Stimulated activated CD4-positive, alpha-beta T cell treated with anti-CD3 and anti-CD28 coated beads, Interleukin-4, amount 100 ng/mL, for 4 hours (primary cell): Measurements from ENCODE around the gene PCNX1.
"Not testable (repeated sequence)": the region's sequence is repeated elsewhere in the genome, so short reads cannot be mapped to it uniquely, and the experiment has no call there.

Experiments used
- DNase-seq, 2 experiments: peaks; one replicate each; pipeline ENCODE4 v3.0.0-alpha.2; 2020

PCNX1 gene

DNA sequence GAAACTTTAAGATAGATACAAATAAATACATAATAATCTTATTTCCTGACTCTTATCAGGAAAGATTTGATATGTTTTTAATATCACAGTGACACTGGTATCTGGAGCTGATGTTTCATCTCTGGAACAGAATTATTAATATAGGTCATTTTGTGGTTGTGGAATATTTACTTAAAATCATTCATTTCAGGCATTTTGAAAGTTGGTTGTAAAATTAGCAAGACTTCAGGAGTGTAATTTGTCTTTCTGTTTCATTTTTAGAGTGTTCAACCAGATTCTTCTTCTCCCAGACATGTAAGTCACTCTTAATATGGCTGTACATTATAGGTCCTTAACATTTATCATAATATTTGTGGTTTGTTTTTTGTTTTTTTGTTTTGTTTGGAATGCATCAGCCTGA lies 115.7 kb downstream of the PCNX1 start:
- DNase-seq: no peak

DNA sequence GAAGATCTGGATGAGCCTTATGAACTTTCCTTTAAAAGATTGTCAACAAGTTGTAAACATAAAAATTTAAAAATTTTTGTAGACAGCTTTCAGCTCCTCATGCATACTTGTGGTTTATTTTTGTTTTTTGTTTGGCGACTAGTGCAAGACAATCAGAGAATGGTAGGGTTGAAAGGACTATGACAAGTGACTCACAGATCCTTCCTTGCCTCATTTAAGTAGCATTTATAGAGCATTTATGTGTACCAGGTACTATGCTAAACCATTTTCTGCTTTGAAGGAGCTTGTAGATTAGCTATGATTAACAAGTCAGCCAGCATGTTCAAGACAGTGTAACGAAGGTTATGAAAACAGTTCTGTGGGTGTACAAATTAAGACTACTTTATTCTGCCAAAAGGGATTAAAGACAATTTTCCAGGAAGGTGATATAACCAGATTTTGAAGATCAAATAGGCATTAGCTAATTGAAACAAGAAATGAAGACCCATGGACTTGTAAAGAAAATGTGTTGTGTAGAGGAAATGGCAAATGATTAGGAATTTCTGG lies 122.0 kb downstream of the PCNX1 start:
- DNase-seq: no peak

DNA sequence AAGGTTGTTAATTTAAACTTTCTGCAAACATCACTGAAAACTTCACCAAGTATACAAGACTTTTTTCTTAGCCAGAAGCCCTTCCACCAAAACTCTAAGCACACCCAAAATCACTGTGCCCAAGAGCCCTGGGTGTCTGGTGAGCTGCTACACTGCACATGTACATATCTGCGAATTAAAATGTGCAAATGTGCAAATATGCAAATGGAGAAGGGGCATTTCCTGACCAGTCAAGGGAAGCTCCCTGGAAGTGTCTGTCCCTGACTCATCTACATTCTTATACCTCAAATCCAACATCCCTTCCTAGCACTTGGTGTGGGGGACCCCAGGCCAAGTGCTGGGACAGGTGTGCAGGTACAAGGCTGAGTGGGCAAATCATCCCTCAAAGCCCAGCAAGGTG lies 123.7 kb downstream of the PCNX1 start:
- DNase-seq: no peak

DNA sequence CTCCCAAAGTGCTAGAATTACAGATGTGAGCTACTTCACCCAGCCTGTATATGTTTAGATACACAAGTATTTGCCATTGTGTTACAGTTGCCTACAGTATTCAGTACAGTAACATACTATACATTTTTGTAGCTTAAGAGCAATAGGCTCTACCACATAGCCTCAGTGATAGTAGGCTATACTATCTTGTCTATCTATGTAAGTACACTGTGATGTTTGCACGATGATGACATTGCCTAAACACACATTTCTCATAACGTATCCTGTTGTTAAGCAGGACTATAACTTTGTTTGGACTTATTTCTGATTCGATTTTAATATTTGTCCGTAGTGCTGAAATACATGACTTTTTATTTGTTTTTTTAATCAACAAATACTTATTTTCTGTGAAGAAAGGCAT lies 129.2 kb downstream of the PCNX1 start:
- DNase-seq: no peak

DNA sequence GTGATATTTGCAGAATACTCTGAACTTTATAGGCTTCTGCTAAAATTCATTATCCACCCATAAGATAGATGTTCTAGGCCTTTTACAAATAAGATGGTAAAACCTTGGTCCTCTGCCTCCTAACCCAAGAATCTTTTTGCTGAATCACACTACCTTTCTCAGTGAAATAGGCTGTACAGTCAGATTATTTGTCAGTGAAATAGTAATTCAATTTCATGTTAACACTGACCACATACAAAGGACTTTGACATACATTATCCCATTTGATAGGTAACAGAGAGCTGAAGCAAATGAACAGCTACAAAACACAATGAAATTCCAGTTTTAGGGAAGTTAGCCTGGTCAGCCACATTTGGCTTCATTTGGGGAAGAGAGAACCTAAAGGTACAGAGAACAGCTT lies 141.1 kb downstream of the PCNX1 start:
- no peak for DNase-seq

DNA sequence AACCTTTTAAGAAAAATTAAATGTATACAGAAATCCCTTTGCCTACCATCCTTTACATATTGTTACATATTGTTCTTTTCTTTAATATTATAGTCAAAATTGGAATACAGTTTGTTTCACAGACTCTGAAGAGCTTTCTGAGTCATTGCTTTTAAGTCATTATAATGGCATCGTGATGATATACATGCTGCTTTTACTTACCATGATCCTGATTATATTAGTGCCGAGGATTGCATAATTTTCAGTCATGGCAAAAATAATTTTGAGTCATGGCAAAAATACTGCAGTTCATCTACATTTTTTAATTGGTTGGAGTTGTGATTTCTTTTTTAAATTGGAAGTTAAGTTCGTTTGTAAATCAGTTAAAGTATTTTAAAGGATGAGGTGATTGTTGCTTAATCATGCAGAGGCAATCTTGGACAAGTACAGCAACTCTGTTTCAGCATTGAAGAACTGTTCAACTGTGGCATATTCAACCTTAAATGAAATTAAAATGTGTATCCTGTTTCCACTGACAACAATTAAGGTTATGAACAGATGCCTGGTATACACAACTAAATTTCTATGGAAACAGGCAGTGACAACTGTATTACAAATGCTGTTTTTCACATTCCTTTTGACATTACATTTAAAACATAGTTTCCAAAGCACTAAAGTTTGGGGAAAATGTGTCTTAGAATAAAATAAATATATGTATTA lies 142.3 kb downstream of the PCNX1 start:
- no peak for DNase-seq

DNA sequence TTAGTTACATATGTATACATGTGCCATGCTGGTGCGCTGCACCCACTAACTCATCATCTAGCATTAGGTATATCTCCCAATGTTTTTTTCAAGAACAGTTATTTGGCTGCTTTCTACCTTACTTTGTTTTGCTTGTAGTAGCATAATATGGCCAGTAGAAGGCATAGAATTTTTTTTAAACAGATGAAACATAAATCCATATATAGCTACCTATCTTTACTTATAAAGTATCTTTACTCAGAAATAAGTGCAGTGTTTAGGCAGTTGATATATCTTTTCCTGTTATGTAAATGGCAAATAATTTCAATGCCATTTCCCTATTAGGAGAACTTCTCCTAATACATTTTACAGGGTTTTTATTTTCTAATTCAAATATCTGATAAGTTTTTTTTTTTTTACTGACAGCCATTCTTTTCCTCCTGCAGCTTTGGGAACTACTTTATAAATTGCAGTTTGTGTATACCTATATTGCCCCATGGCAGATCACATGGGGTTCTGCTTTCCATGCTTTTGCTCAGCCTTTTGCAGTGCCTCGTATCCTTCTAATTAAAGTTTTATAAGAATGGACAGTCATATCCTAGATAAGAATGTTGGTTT lies 143.1 kb downstream of the PCNX1 start:
- no peak for DNase-seq

DNA sequence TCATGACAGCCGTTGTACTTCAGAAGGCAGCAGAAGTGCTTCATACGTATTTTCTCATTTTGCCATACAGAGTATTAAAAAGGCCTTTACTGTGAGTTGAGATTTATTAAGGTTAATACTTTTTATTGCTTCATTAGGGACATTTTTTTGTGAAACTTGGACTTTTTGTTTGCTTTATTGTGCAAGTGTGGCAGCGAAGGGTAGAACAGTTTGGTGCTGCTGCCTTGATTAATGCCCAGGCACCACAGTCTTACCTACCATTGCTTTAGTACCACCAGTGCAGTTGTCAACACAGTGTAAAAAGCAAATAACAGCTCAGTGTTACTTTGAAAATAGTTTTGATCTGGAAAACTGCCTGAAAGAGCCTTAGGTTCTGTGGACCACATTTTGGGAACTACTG lies 147.4 kb downstream of the PCNX1 start:
- no peak for DNase-seq

DNA sequence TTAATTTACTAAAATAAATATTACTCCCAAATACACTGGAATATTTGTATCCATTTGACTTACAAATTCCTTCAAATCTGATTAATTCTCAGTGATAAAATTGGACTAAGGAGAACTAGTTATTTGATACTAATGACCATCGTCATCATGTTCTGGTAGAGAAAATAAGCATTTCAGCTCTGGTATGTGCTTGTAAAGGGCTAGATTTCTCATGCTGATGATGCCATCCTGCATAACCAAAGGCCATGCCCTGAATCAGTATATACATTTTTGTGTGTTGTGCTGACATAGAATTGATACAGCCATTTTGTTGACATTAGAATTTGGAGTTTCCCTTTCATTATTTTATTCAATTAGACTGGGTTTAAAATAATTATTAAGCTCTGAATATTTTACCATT lies 148.9 kb downstream of the PCNX1 start:
- no peak for DNase-seq

DNA sequence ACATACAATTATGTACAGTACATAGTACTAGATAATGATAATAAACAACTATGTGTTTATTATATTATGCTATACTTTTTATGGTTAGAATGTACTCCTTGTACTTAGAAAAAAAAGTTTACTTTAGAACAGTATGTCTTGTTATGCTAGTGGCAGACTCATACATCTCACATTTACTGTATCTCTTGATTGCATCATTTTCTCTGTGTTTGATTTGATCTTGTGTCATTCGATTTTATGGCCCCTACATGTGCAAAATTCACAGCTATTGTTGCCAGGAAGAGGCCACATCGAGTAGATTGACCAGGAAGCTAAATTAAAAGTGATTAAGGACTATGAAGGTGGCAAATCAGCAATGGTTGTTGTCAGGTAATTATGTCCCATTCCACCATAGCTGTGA lies 153.0 kb downstream of the PCNX1 start:
- DNase-seq: no peak

DNA sequence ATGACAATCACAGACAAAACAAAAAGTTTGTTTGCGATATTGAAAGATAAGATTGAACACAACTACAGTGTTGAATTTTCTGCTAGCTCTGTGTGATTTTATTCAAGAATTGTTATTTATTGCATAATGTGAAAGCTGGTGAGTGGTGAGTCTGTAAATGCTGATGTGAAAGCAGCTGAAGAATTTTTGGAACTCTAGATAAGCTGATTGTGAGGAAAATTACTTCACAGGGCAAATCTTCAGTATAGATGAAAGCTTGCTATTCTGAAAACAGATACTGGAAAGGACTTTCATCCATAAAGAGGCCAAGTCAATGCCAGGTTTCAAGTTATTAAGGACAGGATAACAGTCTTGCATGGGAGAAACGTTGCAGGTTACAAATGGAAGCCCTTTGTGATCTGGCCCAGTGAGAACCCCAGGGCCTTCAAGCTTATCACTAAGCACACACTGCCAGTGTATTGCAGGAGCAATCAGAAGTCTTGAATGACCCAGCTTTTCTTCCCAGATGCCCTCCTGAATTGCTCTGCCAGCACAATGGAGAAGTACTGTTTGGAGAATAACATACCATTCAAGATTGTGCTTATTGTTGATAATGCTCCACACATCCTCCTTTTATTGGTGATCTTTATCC lies 153.7 kb downstream of the PCNX1 start:
- no peak for DNase-seq

DNA sequence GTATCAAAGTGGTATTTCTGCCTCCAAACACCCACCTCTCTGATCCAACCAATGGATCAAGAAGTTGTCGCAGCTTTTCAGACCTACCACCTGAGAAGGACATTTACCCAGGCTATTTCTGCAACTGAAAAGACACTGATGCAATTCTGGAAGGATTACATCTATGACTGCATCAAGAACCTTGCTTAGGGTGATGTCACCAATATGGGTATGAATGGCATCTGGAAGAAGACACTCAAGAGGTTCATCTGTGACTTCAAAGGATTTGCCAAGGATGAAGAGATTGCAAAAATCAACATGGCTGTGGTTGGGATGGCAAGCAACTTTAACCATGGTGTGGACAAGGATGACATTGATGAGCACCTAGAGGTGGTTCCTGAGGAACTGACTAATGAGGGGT lies 154.2 kb downstream of the PCNX1 start:
- no peak for DNase-seq

DNA sequence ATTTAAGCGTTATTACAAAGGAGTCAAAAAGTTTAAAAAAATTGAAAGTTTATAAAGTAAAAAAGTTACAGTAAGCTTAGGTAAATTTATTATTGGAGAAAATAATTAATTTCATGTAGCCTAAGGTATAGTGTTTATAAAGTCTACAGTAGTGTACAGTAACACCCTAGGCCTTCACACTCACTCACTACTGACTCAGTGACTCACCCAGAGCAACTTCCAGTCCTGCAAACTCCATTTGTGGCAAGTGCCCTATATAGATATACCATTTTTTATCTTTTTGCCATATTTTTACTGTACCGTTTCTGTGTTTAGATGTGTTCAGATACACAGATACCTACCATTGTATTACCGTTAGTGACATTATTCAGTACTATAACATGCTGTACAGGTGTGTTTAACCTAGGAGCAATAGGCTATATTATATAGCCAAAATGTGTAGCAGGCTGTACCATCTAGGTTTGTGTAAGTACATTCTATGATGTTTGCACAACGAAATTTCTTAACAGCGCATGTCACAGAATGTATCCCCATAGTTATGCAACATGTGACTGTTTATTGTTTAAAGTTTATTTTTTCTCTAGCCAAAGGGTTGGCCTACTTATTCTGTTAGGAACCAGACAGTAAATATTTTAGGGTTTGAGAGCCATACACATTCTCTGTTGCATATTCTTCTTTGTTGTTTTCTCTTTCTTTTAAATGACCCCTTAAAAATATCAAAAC lies 155.5 kb downstream of the PCNX1 start:
- no peak for DNase-seq

DNA sequence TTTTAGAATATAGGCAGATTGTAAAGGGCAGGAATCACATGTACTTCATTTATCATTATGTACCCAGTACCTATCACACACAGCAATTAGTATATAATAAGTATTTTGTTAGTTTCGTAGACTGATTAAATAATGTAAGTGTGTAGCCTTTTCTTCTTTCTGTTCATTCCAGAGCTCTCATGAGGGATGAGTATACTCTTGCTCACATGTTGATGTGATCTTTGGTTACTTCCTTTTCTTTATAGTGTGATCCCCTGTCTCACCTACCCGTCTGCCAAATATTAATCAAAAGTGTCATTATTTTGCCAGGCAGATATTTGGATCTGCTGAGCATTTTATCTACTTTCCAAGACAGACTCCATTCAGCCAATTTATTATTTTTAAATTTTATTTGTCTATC lies 156.1 kb downstream of the PCNX1 start:
- no peak for DNase-seq

DNA sequence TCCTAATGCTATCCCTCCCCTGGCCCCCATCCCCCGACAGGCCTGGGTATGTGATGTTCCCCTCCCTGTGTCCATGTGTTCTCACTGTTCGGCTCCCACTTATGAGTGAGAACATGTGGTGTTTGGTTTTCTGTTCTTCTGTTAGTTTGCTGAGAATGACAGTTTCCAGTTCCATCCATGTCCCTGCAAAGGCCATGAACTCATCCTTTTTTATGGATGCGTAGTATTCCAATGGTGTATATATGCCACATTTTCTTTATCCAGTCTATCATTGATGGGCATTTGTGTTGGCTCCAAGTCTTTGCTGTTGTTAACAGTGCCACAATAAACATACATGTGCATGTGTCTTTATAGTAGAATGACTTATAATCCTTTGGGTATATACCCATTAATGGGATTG lies 157.5 kb downstream of the PCNX1 start:
- not testable (repeated sequence) for DNase-seq

DNA sequence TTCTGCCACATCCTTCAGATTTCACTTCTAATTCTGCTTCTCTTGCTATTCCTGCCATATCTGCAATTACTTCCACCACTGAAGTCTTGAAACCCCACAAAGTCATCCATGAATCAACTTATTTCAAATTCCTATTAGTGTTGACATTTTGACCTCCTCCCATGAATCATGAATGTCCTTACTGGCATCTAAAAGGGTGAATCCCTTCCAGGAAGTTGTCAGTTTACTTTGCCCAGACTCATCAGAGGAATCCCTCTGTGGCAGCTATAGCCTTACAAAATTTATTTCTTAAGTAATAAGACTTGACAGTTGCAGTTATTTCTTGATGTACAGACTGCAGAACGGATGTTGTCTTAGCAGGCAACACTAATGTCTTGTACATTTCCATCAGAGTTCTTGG lies 162.9 kb downstream of the PCNX1 start:
- no peak for DNase-seq

DNA sequence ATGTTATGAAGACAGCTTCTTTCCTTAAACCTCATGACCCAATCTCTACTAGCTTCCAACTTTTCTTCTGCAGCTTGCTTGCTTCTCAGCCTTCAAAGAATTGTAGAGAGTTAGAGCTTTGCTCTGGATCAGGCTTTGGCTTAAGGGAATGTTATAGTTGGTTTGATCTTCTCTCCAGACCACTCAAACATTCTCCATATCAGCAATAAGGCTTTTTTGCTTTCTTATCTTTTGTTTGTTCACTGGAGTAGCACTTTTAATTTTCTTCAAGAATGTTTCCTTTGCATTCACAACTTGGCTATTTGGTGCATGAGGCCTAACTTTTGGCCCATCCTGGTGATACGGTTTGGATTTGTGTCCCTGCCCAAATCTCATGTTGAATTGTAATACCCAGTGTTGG lies 163.8 kb downstream of the PCNX1 start:
- DNase-seq: no peak

DNA sequence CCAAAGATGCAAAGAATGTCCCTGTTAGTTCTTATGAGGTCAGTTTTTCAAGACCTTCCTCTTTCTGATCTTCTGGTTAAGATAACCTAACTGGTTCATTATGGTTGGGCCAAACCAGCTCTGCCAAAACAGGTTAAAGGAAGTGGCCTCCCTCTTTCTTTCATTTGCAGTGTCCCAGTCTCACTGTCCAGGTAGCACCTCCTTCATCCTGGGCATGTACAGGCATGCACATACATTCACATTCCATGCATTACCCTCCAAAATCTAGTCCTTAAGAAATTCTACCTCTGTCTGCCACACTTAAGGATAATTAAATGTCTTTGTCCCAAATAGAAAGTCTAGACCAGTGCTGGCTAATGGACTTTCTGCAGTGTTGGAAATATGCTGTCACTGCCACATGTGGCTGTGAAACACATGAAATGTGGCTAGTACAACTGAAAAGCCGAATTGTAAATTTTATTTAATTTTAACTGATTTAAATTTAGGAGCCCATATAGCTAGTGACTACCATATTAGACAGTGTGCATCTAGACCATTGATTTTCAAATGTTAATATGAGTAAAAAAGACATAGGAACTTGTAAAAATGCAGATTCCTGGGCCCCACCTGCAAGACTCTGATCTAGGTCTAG lies 169.3 kb downstream of the PCNX1 start:
- DNase-seq: no peak

DNA sequence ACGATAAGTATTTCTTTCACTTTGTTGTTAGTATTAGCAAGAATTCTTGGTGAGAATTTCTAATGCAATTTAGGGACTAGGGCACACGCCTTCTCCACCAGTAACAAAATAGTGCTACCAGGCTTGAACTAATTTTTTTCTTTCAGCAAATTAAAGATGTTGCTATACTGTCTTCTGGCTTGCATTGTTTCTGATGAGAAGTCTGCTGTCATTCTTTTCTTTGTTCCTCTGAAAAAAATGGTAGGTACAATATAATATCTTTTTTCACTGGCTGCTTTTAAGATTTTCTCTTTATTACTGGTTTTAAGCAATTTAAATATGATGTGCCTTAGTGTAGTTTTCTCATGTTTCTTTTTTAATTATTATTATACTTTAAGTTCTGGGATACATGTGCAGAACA lies 171.2 kb downstream of the PCNX1 start:
- DNase-seq: no peak

DNA sequence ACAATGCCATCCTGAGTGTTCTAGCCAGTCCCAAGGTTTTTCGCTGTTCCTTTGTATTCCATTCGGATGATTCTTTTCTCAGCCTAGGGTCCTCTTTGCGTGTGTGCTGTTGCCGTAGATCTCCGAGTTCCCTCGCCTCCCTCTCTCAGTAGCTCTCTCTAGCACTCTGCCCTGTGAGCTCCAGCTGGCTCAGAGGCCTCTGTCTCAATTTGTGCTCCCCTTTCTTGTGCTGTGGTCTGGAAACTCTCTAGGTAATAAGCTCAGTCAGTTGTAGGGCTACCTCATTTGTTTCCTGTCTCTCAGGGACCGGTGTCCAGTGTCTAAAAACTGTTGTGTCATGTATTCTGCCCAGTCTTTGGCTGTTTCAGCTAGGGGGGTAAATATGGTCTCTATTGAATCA lies 179.3 kb downstream of the PCNX1 start:
- DNase-seq: no peak

DNA sequence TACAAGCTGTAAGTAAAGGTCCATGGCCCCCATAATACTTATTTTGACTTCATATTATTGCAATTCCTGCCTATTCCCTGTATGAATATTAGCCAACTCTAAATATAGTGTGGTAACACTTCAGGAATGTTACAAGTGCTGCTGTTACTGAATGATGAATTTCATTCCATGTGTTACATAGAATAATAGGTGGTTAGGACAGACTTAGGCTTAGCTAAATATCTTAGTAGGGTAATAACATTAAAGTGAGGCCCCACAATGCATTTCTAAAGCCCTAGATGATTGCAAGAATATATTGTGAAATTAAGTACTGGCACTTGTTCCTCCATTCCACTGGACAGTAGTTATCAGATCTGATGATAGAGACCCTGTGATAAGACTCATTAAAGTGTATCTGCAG lies 182.7 kb downstream of the PCNX1 start:
- DNase-seq: no peak

DNA sequence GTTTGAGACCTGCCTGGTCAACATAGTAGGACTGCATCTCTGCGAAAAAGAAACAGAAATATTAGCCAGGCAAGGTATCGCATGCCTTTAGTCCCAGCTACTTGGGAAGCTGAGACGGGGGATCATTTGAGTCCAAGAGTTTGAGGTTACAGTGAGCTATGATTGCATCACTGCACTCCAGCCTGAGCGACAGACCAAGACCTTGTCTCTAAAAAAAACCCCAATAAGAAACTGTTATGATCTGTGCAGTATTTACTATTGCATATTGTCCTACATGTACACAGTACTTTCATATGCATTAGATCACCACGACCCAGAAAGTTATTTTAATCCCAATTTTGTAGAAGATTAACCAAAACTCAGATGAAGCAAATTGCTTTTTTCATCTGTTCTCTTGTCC lies 187.5 kb downstream of the PCNX1 start:
- DNase-seq: no peak

DNA sequence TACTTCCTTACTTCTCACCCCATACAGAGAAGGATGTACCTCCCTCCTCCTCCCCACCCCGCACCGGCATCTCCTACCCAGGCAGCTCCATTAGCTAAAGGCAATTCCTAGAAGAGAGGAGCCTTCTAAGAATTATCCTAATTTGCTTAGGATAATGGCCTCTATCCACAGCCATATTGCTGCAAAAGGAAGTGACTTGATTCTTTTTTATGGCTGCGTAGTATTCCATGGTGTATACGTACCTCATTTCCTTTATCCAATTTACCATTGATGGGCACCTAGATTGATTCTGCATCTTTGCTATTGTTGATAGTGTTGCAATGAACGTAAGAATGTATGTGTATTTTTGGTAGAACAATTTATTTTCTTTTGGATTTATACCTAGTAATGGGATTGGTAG lies 189.7 kb downstream of the PCNX1 start:
- no peak for DNase-seq
